IMR-90 (cell line): ENCODE measurements around the gene SH2D1B.
"Not testable (repeated sequence)": the region's sequence is repeated elsewhere in the genome, so short reads cannot be mapped to it uniquely, and the experiment has no call there.

Experiments
- CHD1 ChIP-seq: IDR thresholded peaks from 2 replicates; pipeline ENCODE4 v1.6.1; 2012; ENCODE audit warnings: low read depth, low read length, improper control_type of control experiment
- CTCF ChIP-seq: conservative IDR thresholded peaks from 2 replicates; pipeline ENCODE4 v1.5.1; 2012; ENCODE audit warnings: mild to moderate bottlenecking, low read depth, low read length, improper control_type of control experiment
- MAZ ChIP-seq: IDR thresholded peaks from 2 replicates; pipeline ENCODE4 v1.6.1; 2012; ENCODE audit warnings: low read depth, mild to moderate bottlenecking, low read length, improper control_type of control experiment, moderate library complexity, borderline replicate concordance
- MXI1 ChIP-seq: IDR thresholded peaks from 2 replicates; pipeline ENCODE4 v1.6.1; 2012; ENCODE audit warnings: low read depth, mild to moderate bottlenecking, low read length, moderate library complexity, borderline replicate concordance
- POLR2A ChIP-seq: IDR thresholded peaks from 2 replicates; pipeline ENCODE4 v1.6.1; 2012; ENCODE audit warnings: mild to moderate bottlenecking, low read depth, low read length
- RCOR1 ChIP-seq: IDR thresholded peaks from 2 replicates; pipeline ENCODE4 v1.6.1; 2012; ENCODE audit warnings: mild to moderate bottlenecking, low read length, improper control_type of control experiment; ENCODE audit not compliant: insufficient replicate concordance
- SMC3 ChIP-seq: fragments of 150-350 bp; IDR thresholded peaks from 2 replicates; pipeline ENCODE4 v1.6.1; 2016; ENCODE audit warnings: low read depth, mild to moderate bottlenecking, antibody characterized with exemption, low read length, moderate library complexity
- TF ChIP-seq, protein P1 (sequence below): fragments of 150-350 bp; IDR thresholded peaks from 2 replicates; pipeline ENCODE4 v1.6.1; 2016; ENCODE audit warnings: low read depth, mild to moderate bottlenecking, low read length, moderate library complexity, borderline replicate concordance
- TF ChIP-seq, protein P2 (sequence below): fragments of 150-350 bp; IDR thresholded peaks from 2 replicates; pipeline ENCODE4 v1.6.1; 2017; ENCODE audit warnings: mild to moderate bottlenecking, antibody characterized with exemption, low read length, low read depth

- TF ChIP-seq CTCF, MAZ, SMC3, POLR2A, RCOR1, MXI1, CHD1: not testable (repeated sequence)
- TF ChIP-seq, protein P1, sequence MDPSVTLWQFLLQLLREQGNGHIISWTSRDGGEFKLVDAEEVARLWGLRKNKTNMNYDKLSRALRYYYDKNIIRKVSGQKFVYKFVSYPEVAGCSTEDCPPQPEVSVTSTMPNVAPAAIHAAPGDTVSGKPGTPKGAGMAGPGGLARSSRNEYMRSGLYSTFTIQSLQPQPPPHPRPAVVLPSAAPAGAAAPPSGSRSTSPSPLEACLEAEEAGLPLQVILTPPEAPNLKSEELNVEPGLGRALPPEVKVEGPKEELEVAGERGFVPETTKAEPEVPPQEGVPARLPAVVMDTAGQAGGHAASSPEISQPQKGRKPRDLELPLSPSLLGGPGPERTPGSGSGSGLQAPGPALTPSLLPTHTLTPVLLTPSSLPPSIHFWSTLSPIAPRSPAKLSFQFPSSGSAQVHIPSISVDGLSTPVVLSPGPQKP: not testable (repeated sequence)
- TF ChIP-seq, protein P2, sequence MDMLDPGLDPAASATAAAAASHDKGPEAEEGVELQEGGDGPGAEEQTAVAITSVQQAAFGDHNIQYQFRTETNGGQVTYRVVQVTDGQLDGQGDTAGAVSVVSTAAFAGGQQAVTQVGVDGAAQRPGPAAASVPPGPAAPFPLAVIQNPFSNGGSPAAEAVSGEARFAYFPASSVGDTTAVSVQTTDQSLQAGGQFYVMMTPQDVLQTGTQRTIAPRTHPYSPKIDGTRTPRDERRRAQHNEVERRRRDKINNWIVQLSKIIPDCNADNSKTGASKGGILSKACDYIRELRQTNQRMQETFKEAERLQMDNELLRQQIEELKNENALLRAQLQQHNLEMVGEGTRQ: not testable (repeated sequence)
Measured at GRCh38 chr1:162418584-162418983, 6.6 kb upstream of the SH2D1B start.
